ENCODE results near the gene SPACDR. TPM values are rescaled to one million over a fixed set of nuclear protein-coding genes. Genes with fewer than 3 reads are reported as not detected.

The SPACDR gene
- total RNA-seq, 1 donor from 2014 or later: not detected

DNA sequence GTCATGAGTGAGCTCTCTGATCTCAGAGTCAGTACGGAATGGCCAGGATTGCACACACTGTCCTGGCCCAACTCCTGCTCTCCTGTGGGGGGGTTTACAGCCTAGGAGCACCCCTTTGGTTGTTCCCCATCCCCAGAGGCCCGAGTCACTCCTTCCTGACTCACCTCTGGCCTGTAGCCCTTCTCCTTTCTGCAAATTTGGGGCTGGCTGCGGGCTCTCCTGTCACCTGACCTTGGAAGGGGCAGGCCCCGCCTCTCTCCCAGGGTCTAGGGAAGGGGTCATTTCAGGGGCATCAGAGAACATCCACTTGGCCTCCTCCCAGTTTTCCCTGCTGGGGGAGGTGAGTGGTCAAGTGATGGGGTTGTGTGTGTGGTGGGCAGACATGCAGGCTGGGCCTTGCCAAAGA is 21.4 kb upstream of the SPACDR start:
- no peak for DNase-seq

DNA sequence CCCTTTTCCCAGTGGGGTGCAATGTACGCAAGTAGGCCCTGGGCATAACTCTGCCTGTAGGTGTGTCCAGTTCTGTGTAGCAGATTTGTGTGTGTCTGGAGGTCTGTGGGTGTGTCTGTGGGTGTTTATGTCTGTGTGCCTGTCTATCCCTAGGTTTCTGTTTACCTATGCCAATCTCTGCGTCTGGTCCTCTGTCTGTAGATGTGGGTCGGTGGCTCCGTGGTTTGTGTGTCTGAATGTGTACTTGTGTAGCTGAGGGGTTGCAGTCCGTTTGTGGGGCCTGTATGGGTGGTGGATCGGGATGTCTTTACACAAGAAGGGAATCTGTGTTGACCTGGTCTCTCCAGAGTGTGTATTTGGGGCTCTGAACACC is 20.6 kb upstream of the SPACDR start:
- no peak for DNase-seq

DNA sequence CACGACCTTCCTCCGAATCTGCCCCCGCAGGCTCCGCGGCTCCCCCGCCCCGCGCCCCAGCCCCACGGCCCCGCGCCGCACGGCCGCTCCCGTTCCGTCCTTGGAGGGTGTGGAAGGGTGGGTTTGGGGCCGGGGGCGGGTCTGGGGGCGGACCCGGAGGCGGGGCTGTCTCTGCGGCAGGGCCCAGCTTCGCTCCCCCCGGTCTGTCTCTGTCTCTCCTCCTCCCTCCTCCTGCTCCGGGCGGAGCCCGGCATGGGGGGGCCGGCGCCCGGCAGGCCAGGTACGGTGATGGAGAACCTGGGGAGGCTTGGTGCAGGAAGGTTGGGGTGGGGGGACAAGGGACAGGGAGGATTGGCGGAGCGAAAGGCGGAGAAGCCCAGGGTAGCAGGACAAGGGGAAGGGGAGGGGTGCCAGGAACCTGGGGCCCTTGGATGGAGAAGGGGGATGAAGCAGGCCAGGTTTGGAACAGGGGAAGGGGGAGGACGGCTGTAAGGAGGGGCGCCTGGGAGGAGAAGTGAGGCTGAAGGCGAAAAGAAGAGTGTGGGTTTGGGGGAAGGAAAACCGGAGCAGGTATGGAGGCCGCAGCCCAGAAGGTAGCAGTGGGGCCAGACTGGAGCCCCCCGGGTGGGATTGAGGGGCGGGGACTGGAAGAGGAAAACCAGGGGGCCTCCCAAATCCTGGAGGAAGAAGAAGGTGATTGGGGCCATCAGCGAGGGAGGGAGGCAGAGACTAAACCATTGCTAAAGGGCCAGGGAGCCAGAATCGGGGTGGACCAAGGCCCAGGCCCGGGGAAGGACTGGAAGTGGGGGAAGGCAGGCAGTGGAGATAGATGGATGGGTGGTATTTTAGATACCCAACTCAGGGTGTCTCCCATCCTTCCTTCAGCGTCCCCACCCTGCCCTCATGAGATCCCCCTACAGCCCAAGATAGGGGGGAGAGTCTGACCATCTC is 19.9 kb upstream of the SPACDR start, which contains the start of gene NYAP1:
TSS of gene NYAP1 (plus strand) at position 206 of the 951 bp plus-strand sequence. CDS start 1,385 bp downstream, outside the sequence.
- peak; percentile 64 for DNase-seq

DNA sequence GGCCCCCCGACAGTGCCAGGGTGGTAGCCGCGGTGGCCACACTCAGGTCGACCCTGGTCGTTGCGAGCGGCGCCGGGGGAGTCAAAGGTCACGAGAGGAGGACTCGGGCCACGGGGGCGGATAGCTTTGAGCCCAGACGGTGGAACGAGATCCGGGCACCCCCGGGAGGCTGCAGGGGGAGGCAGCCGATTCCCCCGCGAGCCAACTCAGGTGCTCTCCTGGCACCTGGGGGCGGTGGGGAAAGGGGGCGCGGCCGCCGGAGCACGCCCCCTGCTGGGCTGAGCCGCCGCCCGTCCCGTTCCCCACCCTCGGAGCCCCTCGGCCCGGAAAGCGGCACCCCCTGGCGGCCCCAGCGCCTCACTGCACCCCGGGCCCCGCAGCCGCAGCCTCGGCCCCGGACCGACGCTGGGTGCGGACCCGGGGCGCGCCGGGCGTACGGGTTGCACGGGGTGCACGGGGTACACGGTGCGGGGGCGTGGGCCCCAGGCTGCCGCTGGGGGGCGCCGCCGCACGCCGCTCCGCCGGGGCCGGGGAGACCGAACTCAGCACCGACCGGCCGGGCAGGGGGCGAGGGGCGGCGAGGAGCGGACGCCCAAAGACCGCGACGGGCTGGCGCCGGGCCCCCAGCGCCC is 19.1 kb upstream of the SPACDR start:
- peak; percentile 32 for DNase-seq

DNA sequence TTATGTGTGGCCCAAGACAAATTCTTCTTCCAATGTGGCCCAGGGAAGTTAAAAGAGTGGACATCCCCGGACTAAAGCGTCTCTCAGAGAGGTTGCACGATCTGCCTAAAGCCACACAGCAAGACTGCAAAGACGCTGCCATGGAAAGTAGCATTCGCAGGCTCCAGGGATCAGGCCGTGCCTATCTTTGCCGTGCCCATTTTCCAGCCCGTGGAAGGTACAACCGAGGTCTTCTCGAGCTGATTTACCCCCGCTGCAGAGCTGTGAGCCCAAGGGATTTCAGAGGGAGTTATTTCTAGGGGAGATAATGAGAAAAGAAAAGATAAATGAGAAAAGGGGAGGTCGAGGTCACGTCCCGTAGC is 18.6 kb upstream of the SPACDR start:
- DNase-seq: no peak

DNA sequence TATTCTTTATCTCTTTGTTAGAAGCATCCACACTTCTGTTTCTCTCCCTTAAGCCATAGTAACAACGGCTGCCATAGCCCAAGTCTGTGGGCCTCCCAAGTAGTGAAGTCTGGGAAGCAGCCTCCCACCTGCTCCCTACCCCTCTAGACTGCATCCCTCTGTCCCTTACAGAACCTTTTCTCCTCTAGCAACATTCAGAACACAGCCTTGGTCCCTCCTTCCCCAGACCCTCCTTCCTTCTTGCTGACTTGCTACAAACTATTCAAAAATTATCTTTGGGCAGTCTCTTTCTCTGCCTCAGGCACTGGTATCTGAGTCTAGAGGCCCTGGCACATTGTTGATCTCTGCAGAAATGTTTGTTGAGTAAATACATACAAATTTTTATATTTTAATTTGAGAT is 17.4 kb upstream of the SPACDR start:
- no peak for DNase-seq

DNA sequence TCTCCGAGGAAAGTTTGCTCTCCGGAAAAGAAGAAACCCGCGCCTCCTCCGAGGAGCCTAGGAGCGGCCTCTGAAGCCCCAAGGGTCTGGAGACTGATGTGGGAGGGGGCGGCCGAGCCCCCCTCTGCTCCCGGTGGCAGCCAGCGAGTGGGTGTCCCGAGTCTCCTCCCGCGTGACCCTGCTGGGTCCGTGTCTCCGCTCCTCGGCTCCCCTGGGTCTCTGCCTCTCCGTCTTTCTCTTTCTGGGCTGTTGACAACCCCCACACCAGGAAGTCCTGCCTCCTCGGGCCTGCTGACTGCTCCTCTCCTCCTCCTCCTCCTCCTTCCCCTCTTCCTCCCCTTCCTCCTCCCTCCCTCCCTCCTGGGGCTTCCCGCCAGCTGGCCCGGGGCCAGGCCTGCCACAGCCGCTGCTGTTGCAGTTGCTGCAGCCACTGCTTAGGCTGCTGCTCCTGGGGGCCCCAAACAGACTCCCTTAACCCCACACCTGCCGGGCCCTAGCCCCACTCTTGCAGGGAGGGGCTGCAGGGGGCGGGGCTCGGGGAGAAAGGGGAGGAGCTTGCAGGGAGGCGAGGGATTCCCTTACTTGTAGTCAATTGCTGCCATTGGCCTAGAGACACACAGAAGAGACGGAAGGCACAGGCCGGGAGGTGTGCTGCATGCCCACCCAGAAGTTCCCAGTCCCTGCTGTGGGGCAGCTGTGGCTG is 15.0 kb upstream of the SPACDR start, which contains the start of gene TSC22D4:
TSS of gene TSC22D4 (minus strand) at position 257 of the 703 bp plus-strand sequence. CDS start 1,176 bp downstream, outside the sequence.
- peak; percentile 97 for DNase-seq

DNA sequence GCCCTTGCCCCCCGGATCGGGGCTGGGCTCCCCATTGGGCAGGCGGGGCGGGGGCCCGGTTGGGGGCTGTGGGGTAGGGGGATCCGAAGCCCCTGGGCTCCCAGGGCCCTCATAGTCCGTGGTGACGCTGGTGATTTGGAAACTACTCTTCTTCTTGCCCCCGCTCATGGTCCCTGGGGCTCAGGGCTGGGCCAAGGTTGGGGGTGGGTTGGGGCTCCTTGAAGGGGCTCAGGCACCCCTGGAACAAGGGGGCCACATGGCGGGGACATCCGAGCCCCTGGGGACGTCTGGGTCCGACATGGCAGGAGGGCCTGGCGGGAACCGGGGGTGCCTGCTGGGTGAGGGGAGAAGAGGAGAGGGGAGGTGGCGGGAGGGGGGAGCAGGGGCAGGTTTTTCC is 13.8 kb upstream of the SPACDR start:
- DNase-seq: no peak

DNA sequence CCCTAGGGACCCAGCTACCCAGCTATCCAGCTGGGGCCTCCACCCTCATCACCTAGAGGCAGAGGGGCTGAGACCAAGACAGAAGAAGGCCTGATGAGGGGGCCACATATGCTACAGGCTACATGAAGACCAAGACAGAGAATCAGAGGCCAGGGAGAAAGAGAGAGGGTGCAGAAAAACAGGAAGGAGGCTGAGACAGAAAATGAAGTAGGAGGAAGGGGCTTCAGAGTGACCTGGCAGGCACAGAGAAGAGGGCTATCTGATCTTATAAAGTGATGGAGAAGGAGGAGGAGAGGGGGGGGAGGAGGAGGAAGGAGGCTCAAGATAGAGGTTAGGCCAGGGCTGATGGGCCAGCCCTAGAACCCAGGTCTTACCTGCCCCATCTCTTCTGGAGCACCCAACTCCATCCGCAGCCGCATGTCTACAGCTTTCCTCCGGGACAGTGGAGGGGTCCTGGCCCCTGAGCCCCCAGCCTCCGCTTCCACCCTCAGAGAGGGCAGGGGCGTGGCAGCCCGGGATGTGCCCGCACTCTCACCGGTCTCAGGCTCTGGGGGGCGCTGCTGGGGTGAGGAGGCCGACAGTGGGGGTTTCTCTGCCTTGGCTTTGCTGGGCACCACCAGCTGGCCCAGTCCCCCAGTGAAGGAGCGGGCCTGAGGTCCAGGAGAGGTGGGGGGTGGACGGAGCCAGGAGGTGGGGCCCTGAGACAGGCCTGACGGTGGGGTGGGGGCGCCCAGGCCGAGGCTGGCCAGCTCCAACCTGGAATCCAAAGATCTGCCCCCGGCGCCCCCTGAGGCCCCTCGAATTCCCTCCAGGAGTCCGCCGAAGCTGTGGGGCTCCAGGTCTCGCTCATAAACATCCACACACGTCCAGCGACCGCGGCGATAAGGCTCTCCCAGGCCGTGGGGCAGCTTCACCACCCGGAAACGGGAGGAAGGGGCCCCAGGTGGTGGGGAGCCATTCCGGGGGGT is 13.1 kb upstream of the SPACDR start:
- DNase-seq: no peak

DNA sequence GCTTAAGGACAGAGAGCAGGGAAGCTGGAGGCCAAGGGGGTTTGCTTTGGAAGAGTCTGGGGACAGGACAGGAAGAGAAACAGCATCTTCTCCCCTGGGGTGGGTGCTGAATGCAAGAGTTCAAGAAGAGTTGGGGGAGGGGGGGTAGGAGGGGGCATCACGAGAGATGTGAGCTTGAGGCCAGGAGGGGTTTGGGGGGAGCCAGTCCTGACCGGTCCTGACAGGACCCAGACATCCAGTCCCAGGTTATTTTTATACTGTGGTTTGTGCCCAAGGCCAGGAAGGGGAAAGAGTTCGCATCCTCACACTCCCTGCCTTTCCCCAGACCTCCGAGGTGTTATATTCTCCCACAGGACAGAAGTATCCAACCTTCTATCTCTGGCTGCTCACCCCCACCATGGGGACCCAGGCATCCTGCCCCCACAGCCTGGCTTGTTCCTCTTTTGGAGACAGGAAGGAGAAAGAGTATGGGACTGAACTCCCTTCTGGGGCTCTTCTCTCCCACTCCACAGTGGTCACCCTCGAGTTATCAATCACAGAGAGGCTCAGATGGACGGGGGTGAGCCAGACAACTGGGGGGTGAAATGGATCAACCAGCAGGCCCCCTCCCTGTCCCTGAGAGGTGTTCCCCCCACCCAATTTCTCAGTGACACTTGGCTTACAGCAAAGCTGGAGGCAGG is 12.2 kb upstream of the SPACDR start:
- DNase-seq: no peak

DNA sequence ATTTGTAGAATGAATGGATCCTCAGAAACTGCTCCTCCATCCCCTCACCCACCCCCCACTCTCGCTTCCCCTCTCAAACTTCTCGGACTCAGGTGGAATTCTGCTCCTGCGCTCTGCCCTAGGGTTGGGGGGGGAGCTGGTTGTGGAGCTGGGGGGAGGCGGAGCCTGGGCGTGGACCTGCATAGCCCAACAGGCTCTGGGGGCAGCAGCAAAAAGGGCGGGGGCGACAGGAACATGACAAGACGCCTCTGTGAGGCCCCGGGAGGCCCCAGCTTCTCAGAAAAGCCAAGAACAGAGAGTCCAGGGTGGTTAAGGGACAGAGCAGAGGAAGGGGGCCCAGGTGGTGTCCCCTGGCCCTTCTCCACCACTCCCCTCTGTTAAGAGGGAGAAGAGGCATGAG is 11.5 kb upstream of the SPACDR start:
- DNase-seq: no peak

DNA sequence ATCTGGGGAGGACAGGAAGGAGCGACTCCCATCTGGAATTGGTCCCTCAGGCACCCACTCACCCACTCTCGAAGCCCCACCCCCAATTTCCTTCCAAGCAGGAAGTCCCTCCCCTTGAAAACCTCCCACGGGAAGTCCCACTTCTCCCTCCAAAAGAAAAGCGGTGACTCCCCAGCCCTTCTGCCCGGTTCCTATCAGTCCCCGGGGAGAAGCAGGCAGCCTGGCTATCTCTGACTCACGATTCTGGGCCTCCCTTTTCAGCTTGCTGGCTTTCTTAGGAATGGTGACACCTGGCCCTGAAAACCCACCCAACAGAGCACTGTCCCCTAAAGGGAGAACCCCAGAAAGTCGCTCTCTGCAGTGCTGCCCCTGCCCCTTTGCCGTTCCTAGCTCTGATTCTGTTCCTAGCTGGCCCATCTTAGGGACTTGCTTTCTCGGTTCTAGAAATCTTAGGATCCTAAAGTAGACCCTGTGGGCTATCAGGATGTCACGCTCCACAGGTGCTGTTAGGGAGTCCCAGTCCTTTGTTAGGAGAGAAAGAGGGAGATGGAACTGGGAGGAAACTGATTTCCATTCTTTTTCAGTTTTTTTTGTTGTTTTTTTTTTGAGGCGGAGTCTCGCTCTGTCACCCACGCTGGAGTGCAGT is 8.9 kb upstream of the SPACDR start:
- DNase-seq: no peak

DNA sequence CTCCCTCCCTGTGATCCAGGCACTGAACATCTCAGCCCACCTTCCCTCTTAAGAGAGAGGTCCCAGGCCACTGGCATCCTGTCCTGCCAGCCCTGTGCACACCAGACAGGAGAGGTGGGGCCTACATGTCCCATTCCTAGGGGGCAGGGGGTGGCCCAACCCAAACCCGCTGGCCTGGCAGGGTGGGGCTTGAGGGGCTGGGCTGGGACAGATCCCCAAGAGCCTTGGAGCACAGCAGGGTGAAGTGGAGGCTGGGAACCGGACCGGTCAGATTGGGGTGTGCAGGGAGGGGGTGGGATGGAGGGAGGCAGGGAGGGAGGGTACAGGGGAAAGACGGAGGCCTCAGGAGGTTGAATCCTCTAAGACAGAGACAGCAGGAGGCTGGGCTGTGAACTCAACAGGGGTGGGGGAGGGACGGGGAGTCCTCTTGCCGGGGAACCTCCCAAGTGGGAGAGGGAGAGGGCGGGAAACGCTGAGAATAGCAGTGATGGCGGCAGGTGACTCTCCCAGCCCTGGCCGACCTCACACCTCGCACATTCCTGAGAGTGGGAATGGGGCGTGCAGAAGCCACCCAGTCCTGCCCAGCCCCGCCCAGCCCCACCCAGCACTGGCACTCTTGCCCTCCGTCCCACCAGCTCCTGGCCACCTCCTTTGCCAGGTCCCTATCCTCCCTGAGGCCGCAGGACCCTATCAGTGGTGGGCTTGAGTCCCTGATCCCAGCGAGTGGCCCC is 8.2 kb upstream of the SPACDR start:
- no peak for DNase-seq

DNA sequence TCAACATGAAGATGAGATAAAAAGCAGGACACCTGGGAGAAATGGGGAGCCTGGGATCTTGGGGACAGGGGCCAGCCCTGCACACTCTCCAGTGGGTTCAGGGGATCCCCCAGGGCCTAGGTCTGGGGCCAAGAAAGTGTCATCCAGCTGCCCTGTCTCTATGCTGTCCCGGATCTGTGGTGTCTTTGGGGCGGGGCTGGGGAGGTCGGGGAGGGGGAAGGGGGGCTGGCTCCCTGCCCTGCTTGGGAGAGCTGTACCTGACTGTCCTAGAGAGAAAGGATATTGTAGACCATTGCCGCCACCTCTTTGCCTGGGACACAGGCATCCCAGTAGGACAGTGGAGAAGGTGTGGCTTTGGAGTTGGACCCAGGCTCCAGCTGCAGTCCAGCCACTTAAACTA is 7.0 kb upstream of the SPACDR start:
- no peak for DNase-seq

DNA sequence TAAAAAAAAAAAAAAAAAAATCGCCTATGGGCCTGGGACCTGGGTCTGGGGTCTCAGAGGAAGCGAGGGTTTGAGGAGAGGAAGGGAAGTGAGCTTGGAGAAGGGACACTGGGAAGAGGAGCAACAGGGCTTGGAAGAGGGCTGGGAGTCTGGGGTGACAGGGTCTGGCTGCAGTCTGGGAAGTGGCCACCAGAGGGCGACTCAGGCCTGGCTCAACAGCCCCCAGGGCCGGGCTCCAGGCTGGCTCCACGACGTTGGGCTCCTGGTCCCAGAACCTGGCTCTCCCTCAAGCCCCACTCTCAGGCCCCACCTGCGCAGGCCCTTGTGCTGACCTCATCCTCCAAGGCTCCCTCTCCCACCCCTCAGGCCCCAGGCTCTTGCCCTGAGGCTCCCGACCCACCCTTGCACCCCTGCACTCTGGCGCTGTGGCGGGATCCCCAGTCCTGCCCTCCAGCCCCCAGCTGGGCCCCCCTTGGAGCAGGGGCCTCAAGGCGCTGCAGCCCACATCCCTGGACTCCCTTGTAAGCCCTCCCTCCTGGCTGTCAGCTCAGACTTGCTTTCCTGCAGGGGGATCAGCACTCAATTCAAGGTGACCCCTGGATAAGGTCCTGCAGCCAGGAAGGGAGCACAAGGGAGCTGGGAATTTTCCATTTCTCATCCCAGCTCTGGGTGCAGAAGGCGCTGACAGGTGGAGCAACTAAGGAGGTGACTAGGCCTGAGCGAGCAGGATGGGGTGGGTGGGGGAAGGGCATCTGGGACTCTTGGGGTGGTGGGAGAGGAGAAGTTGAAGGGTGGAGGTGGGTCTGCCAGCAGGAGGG is 5.4 kb upstream of the SPACDR start:
- DNase-seq: peak; percentile 44

DNA sequence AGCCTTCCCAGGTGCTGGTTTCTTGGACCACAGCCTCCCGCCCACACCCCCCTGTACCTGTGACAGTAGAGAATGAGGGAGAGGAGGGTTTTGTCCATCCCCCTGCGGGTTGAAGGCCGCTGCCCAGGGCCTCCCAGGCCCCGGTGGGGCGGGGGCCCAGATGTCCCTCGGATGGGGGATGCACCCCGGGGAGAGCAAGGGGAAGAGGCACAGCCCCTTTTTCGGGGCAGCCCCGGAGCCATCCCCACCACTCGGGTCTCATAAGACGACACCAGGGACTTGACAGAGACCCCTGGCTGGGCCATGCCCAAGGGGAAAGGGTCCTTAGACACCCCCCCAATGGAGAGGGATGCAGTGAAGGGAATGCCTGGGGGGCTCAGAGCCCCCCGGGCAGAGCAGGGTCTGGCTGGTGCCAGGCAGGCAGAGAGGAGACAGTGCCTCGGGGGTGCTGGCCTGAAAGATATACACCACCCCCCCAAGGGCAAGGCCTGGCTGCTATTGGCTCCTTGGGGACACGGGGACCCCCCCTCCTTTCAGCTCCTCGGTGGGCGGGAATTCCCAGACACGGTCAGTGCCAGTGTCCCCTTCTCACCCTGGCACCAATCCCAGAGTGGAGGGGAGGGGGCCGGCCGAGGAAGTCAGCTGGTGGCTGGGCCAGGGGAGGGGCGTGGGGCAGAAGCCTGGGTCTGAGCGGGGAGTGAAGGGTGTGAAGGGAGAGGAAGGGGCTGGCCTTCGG is 3.7 kb upstream of the SPACDR start:
- peak; percentile 84 for DNase-seq

DNA sequence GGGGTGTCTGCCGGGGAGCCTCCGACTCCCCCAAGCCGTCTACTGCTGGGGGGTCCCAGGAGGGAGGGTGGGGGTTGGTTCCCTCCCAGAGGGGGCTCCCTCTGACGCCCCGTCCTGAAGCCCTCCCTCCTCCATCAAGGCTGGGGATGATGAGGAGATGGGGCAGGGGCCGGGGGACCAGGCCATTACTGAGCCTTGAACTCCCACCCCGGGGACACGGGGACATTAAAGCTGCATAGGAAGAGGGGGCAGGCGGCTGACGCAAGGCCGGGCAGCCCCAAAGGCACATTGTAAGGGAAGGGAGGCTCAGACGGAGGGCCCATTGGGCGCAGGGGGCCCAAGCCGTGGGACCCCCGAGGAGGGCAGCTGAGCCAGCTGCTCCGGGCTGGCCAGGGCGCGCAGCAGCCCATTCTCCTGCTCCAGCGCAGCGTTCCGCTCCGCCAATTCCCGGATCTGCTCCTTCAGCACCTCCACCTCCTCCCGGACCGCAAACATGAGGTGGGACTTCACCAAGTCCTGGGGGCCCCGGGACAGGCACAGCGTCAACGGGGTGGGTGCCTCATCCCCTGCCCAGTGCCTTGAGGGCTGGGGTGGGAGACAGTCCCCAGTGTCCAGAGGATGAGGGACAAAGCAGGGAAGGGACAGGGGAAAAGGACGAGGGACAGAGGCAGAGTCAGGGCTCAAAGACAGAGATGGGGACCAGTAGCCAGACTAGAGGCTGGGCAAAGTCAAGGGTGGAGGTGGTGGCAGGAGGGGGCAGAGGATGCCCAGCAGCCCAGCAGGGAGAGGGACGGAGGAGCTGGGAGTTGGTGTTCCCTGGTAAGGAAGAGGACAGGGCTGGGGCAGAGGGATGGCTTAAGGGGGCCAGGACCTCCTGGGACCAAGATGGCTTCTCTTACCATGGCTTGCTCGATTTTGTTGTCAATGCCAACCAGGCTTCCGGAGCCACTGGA is 2.9 kb upstream of the SPACDR start:
- DNase-seq: no peak

Data from occipital lobe (tissue), 2 donors.